ENCODE measurements around the gene LAMA3.

The LAMA3 gene

DNA sequence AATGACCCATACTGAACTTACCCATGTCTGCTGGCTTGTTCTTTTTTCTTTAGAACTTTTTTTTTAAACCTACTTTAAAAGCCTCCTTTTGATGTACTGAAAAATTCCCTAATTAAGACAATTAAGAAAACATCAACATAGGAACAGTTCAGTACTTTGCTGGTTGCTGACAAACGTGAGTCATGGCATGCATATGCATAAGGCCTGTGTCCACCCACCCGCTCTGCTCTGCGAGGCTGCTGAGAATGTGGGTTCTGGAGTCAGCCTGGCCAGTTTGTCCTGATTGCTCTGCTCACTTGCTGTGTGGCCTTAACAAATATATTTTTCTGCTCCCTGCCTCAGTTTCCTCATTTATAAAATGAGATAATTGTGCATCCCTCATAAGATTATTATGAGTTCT lies 27.3 kb downstream of the LAMA3 start:
- H3K9me3 ChIP-seq (ENCODE audit: control insufficient read depth, insufficient read depth, low read length), result no peaks in the 10 kb centered on the region
- no peak for DNase-seq (ENCODE audit: low read depth, low spot score)
- no peak overlapping the region for H3K27ac ChIP-seq (ENCODE audit: low read length)
- H3K4me1 ChIP-seq (ENCODE audit: control insufficient read depth, insufficient read depth, low read length), result no peaks in the 10 kb centered on the region; the same call in 1 of the 2 replicates
- H3K36me3 ChIP-seq (ENCODE audit: control insufficient read depth, insufficient read depth, low read length), result no peaks in the 10 kb centered on the region
- no CpG with 5 or more reads among the region's 3 CpGs for whole genome bisulfite sequencing (ENCODE audit: insufficient coverage, insufficient read length)
- no peaks in the 10 kb centered on the region for H3K27me3 ChIP-seq (ENCODE audit: control insufficient read depth, insufficient read depth, low read length)
- no peak overlapping the region for H3K4me3 ChIP-seq (ENCODE audit: low read length)

DNA sequence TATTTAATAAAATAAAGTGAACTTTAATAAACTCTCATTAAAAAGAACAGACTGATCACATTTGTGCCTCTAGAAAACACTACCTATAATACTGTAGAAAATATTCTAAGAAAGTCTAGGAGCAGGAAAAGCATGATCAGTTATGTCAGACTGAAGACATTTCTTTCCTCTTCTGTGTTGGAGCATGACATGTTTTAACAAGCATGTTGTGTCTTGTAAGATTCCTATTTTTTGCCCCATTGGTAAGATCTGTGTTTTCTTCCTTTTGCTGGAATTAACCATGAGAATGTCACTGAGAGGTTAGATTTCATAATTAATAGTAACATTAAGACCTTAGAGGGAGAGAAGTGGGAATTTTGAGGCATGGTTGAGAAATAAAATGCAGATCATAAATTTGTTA lies 27.7 kb downstream of the LAMA3 start:
- Histone ChIP-seq H3K27me3 (ENCODE audit: control insufficient read depth, insufficient read depth, low read length) (no peaks in the 10 kb centered on the region), H3K4me1 (ENCODE audit: control insufficient read depth, insufficient read depth, low read length) (no peaks in the 10 kb centered on the region; the same call in 1 of the 2 replicates), H3K9me3 (ENCODE audit: control insufficient read depth, insufficient read depth, low read length) (no peaks in the 10 kb centered on the region), H3K36me3 (ENCODE audit: control insufficient read depth, insufficient read depth, low read length) (no peaks in the 10 kb centered on the region), H3K27ac (ENCODE audit: low read length) (no peak overlapping the region), H3K4me3 (ENCODE audit: low read length) (no peak overlapping the region)
- DNase-seq (ENCODE audit: low read depth, low spot score), result no peak

DNA sequence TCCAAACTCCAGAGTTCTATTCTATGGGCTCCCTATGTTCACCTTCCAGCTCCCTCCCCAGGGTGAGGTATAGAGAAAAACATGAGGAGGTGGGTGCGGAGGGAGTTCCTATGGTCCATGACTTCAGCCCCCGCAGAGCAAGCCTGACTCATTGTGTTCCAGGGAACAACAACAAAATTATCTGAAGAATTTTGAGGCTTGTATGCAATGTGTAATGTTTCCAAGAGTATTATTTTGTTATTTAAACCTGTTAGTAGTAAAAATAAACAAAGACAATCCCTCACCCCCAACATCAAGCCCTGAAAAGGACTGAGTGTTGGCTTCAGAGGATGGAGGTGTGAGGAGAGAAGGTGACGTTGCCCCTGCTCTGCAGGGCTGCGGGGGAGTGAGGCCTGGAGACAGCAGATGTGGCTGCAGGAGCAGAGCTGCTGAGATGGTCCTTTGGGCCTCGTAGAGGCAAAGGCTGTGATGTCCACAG lies 29.0 kb downstream of the LAMA3 start:
- whole genome bisulfite sequencing (ENCODE audit: insufficient coverage, insufficient read length), result no CpG with 5 or more reads among the region's 5 CpGs
- H3K27me3 ChIP-seq (ENCODE audit: control insufficient read depth, insufficient read depth, low read length), result no peaks in the 10 kb centered on the region
- H3K4me1 ChIP-seq (ENCODE audit: control insufficient read depth, insufficient read depth, low read length), result no peaks in the 10 kb centered on the region; the same call in 1 of the 2 replicates
- no peak overlapping the region for H3K4me3 ChIP-seq (ENCODE audit: low read length)
- H3K27ac ChIP-seq (ENCODE audit: low read length), result no peak overlapping the region
- DNase-seq (ENCODE audit: low read depth, low spot score), result no peak
- H3K9me3 ChIP-seq (ENCODE audit: control insufficient read depth, insufficient read depth, low read length), result no peaks in the 10 kb centered on the region
- no peaks in the 10 kb centered on the region for H3K36me3 ChIP-seq (ENCODE audit: control insufficient read depth, insufficient read depth, low read length)

DNA sequence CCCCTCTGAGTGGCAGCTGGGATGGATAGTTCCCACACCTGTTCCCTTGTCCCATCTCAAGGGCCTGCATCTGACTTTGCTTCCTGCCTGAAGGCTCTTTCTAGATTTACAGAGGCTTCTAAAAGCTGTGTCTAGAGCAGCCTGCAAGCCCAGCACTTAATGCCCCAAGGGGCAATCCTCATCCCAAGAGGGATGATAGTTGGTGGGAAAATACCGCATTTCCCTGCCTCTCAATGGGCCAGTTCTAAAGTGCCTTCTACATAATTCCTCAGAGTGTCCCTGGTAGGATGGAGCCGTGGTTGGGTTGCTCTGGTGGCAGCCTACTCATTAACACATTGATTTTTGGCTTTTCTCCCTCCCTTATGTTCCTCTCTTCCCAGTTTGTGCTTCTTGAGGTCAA lies 29.5 kb downstream of the LAMA3 start:
- Histone ChIP-seq H3K9me3 (ENCODE audit: control insufficient read depth, insufficient read depth, low read length) (no peaks in the 10 kb centered on the region), H3K4me3 (ENCODE audit: low read length) (no peak overlapping the region), H3K36me3 (ENCODE audit: control insufficient read depth, insufficient read depth, low read length) (no peaks in the 10 kb centered on the region), H3K27me3 (ENCODE audit: control insufficient read depth, insufficient read depth, low read length) (no peaks in the 10 kb centered on the region), H3K27ac (ENCODE audit: low read length) (no peak overlapping the region), H3K4me1 (ENCODE audit: control insufficient read depth, insufficient read depth, low read length) (no peaks in the 10 kb centered on the region; the same call in 1 of the 2 replicates)
- no CpG with 5 or more reads among the region's 2 CpGs for WGBS (ENCODE audit: insufficient coverage, insufficient read length)
- DNase-seq (ENCODE audit: low read depth, low spot score), result no peak

DNA sequence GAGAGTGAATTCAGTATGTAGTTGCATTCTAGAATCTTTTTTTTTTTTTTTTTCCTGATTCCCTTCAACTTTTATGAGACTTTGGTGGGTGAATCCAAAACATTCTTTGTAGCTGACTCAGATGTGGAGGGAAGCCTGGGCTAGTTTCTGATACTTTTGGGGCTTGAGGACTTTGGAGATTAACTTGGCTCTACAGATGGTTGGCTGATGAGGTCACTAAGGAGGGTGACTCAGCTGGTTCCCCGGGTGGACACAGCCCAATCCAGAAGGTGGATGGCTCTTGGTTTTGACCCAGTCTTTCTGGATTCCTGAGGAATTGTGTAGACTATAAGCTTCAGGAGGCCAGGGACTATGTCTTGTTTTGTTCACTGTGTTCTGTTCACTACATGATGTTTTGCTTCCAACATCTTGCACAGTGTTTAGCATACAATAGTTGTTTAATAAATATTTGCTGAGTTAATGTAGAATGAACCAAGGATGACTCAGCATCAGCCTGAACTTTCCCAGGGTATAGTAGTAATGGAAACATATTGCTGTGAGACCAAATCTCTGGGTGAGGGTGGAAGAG lies 30.5 kb downstream of the LAMA3 start:
- Histone ChIP-seq H3K27me3 (ENCODE audit: control insufficient read depth, insufficient read depth, low read length) (no peaks in the 10 kb centered on the region), H3K9me3 (ENCODE audit: control insufficient read depth, insufficient read depth, low read length) (no peaks in the 10 kb centered on the region), H3K36me3 (ENCODE audit: control insufficient read depth, insufficient read depth, low read length) (no peaks in the 10 kb centered on the region), H3K27ac (ENCODE audit: low read length) (no peak overlapping the region), H3K4me1 (ENCODE audit: control insufficient read depth, insufficient read depth, low read length) (no peaks in the 10 kb centered on the region; the same call in 1 of the 2 replicates), H3K4me3 (ENCODE audit: low read length) (no peak overlapping the region)
- no CpG with 5 or more reads among the region's 1 CpG for WGBS (ENCODE audit: insufficient coverage, insufficient read length)
- DNase-seq (ENCODE audit: low read depth, low spot score), result no peak

DNA sequence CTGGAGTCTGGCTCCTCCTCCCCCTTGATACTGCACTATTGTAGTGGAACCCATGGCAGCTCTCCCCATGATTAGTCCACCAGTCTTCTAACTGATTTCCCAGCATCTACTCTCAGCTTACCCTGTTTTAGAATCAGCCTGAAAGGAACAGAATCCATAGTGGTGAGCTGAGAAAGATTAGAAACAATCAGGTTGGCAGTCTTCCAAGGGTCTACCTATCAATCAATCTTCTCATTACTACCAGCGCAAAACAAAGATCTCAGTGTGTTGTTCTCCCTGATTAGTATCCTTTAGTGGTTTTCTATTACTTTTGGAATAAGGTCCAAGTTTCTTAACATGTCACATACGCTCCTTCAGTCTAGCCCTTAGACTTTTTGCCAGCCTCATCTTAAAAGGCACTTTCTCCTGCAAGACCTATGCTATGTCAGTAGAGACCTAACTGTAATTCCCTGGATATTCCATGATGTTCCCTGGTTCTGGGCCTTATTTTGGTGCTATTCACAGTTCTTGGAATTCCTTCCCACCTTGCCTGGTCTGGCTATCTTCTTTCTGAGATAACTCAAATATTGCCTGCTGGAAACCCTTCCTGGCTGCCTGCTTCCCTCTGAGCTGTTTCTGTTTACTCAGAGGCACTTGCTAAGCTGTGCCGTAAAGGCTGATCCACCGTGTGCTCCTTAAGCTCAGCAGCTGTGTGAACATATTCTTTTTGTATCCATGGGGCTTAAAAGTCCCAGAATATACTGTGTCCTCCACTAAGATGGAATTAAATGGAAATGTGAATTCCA lies 32.6 kb downstream of the LAMA3 start:
- no peak overlapping the region for H3K27ac ChIP-seq (ENCODE audit: low read length)
- WGBS (ENCODE audit: insufficient coverage, insufficient read length), result no CpG with 5 or more reads among the region's 4 CpGs
- no peaks in the 10 kb centered on the region; the same call in 1 of the 2 replicates for H3K4me1 ChIP-seq (ENCODE audit: control insufficient read depth, insufficient read depth, low read length)
- H3K4me3 ChIP-seq (ENCODE audit: low read length), result no peak overlapping the region
- no peaks in the 10 kb centered on the region for H3K9me3 ChIP-seq (ENCODE audit: control insufficient read depth, insufficient read depth, low read length)
- no peak for DNase-seq (ENCODE audit: low read depth, low spot score)
- H3K36me3 ChIP-seq (ENCODE audit: control insufficient read depth, insufficient read depth, low read length), result no peaks in the 10 kb centered on the region
- no peaks in the 10 kb centered on the region for H3K27me3 ChIP-seq (ENCODE audit: control insufficient read depth, insufficient read depth, low read length)

DNA sequence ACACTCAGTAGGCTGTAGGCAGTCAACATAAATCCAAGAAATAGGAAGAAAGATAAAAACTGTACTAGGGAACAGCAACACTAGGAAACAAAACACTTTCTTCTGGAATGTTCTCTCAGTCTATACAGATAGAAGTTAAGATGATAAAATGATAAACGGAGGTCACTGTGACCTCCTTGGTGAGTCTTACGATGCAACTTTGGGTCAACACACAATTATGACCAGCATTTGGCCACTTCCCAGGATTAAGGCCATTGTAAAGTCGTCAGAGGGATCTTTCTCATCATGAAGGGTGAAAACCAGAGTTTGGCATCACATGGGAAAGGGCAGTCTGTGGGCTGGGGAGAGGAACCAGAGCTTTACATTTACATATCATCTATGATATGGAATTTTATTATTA lies 33.4 kb downstream of the LAMA3 start:
- no peak overlapping the region for H3K4me3 ChIP-seq (ENCODE audit: low read length)
- no peaks in the 10 kb centered on the region for H3K27me3 ChIP-seq (ENCODE audit: control insufficient read depth, insufficient read depth, low read length)
- DNase-seq (ENCODE audit: low read depth, low spot score), result no peak
- H3K27ac ChIP-seq (ENCODE audit: low read length), result no peak overlapping the region
- no peaks in the 10 kb centered on the region for H3K9me3 ChIP-seq (ENCODE audit: control insufficient read depth, insufficient read depth, low read length)
- no CpG with 5 or more reads among the region's 3 CpGs for WGBS (ENCODE audit: insufficient coverage, insufficient read length)
- H3K4me1 ChIP-seq (ENCODE audit: control insufficient read depth, insufficient read depth, low read length), result no peaks in the 10 kb centered on the region; the same call in 1 of the 2 replicates
- no peaks in the 10 kb centered on the region for H3K36me3 ChIP-seq (ENCODE audit: control insufficient read depth, insufficient read depth, low read length)

DNA sequence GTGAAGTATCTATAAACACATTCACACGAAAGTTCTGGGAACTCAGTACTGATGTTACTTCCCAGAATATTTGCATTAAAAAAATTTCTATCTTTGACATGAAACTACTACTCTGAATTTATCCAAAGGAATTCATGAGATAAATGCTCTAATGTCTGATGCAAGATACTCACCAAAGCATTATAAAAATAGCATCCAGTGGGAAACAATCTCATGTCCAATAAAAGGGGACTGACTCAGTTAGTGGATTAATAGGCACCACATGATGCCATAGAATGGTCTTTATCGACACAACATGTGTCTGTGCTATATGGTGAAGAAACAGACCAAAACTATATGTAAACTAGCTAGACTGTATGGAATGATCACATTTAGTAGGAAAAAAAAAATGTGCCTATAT lies 33.9 kb downstream of the LAMA3 start:
- no peak for DNase-seq (ENCODE audit: low read depth, low spot score)
- Histone ChIP-seq H3K4me1 (ENCODE audit: control insufficient read depth, insufficient read depth, low read length) (no peaks in the 10 kb centered on the region; the same call in 1 of the 2 replicates), H3K27ac (ENCODE audit: low read length) (no peak overlapping the region), H3K27me3 (ENCODE audit: control insufficient read depth, insufficient read depth, low read length) (no peaks in the 10 kb centered on the region), H3K4me3 (ENCODE audit: low read length) (no peak overlapping the region), H3K9me3 (ENCODE audit: control insufficient read depth, insufficient read depth, low read length) (no peaks in the 10 kb centered on the region), H3K36me3 (ENCODE audit: control insufficient read depth, insufficient read depth, low read length) (no peaks in the 10 kb centered on the region)
- WGBS (ENCODE audit: insufficient coverage, insufficient read length), result no CpG with 5 or more reads among the region's 2 CpGs

DNA sequence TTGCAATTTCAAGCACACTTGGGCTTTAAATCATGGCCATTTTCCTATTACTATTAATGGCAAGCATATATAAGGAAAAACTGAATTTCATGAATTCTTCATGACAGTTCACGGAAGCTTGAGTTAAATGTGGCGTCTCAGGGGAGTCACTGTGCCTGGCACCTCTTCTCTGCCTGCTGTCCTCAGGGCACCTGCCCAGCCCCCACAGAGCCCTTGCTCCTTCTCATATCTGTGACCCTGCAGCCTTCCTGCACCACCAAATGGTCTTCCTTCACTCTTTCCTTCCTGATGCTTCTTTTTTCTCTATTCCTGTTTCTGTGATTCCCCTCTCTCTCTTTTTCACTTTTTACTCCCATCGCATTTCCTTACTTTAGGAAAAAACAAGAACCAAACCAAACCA lies 35.4 kb downstream of the LAMA3 start:
- H3K4me3 ChIP-seq (ENCODE audit: low read length), result no peak overlapping the region
- no peaks in the 10 kb centered on the region for H3K4me1 ChIP-seq (ENCODE audit: control insufficient read depth, insufficient read depth, low read length)
- no peak overlapping the region for H3K27ac ChIP-seq (ENCODE audit: low read length)
- H3K9me3 ChIP-seq (ENCODE audit: control insufficient read depth, insufficient read depth, low read length), result no peaks in the 10 kb centered on the region
- DNase-seq (ENCODE audit: low read depth, low spot score), result no peak
- H3K36me3 ChIP-seq (ENCODE audit: control insufficient read depth, insufficient read depth, low read length), result no peaks in the 10 kb centered on the region
- no peaks in the 10 kb centered on the region for H3K27me3 ChIP-seq (ENCODE audit: control insufficient read depth, insufficient read depth, low read length)
- 100% methylated on average over 1 of the region's 3 CpGs for WGBS (ENCODE audit: insufficient coverage, insufficient read length)

DNA sequence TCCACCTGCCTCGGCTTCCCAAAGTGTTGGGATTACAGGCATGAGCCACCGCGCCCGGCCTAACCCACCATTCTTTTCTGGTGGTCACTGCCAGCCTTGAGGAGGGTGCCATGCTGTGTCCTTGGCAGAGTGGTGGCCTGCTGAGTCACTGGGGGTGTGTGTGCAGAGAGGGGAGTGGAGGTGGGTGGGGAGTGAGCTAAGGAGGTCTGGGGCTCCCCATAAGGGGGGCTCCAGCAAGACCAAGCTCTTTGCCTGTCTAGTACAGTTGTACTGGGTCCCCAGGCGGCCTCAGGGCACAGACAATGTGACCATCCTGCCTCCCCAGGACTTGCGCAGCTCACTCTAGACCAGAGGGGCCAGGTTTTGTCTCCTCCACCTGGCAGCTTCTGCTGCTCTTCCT lies 36.1 kb downstream of the LAMA3 start:
- Histone ChIP-seq H3K27me3 (ENCODE audit: control insufficient read depth, insufficient read depth, low read length) (no peaks in the 10 kb centered on the region), H3K4me1 (ENCODE audit: control insufficient read depth, insufficient read depth, low read length) (no peaks in the 10 kb centered on the region), H3K4me3 (ENCODE audit: low read length) (no peak overlapping the region), H3K27ac (ENCODE audit: low read length) (no peak overlapping the region), H3K9me3 (ENCODE audit: control insufficient read depth, insufficient read depth, low read length) (no peaks in the 10 kb centered on the region), H3K36me3 (ENCODE audit: control insufficient read depth, insufficient read depth, low read length) (no peaks in the 10 kb centered on the region)
- DNase-seq (ENCODE audit: low read depth, low spot score), result no peak
- WGBS (ENCODE audit: insufficient coverage, insufficient read length), result no CpG with 5 or more reads among the region's 6 CpGs
